ENCODE data around the gene CCDC142.
A peak's percentile ranks its signal among the peaks of the same experiment; 100 is the strongest.

CCDC142 gene

GRCh38 chr2:74528600-74529356, 46.0 kb upstream of the CCDC142 start:
- TF ChIP-seq CTCF (IDR thresholded peaks at IDR 0.05; ENCODE audit: low read length, missing control alignments) = no peak
- peak overlapping the region; percentile 98 for H3K4me3 ChIP-seq (replicated peaks; ENCODE audit: low read depth, low read length)
- no peak for DNase-seq (ENCODE audit: low read depth)

GRCh38 chr2:74527741-74528140, 44.9 kb upstream of the CCDC142 start:
- DNase-seq (ENCODE audit: low read depth) = no peak
- H3K4me3 ChIP-seq (replicated peaks; ENCODE audit: low read depth, low read length) = no peak overlapping the region
- no peak for TF ChIP-seq CTCF (IDR thresholded peaks at IDR 0.05; ENCODE audit: low read length, missing control alignments)

GRCh38 chr2:74526649-74527230, 43.9 kb upstream of the CCDC142 start:
- no peak for DNase-seq (ENCODE audit: low read depth)
- H3K4me3 ChIP-seq (replicated peaks; ENCODE audit: low read depth, low read length) = no peak overlapping the region
- TF ChIP-seq CTCF (IDR thresholded peaks at IDR 0.05; ENCODE audit: low read length, missing control alignments) = no peak

- no peak for DNase-seq (ENCODE audit: low read depth)
- H3K4me3 ChIP-seq (replicated peaks; ENCODE audit: low read depth, low read length) = no peak within 1 kb of the TSS
- no peak for TF ChIP-seq CTCF (IDR thresholded peaks at IDR 0.05; ENCODE audit: low read length, missing control alignments)
Measured at GRCh38 chr2:74525717-74526648, 43.2 kb upstream of the CCDC142 start, which contains the start of gene DQX1. DQX1 (minus strand) TSS chr2:74526231; CDS start chr2:74525729, 502 bp downstream.

GRCh38 chr2:74524955-74525716, 42.3 kb upstream of the CCDC142 start:
- TF ChIP-seq CTCF (IDR thresholded peaks at IDR 0.05; ENCODE audit: low read length, missing control alignments) = no peak
- no peak for DNase-seq (ENCODE audit: low read depth)
- no peak overlapping the region for H3K4me3 ChIP-seq (replicated peaks; ENCODE audit: low read depth, low read length)

GRCh38 chr2:74524005-74524404, 41.2 kb upstream of the CCDC142 start:
- no peak for DNase-seq (ENCODE audit: low read depth)
- no peak overlapping the region for H3K4me3 ChIP-seq (replicated peaks; ENCODE audit: low read depth, low read length)
- no peak for TF ChIP-seq CTCF (IDR thresholded peaks at IDR 0.05; ENCODE audit: low read length, missing control alignments)
